Activated T-cell treated with anti-CD3 and anti-CD28 coated beads, Interleukin-2, amount 50 U/mL, for 24 hours (primary cell): ENCODE data around the gene MNT.

ENCODE experiments used
- DNase-seq: peaks from one replicate; pipeline ENCODE4 v3.0.0-alpha.2; 2020
- H3K27ac Mint-ChIP-seq: 2 replicates; pipeline ENCODE4 v1.8.0; 2020; ENCODE audit warnings: mild to moderate bottlenecking, mixed read lengths
- H3K27me3 Mint-ChIP-seq: 2 replicates; pipeline ENCODE4 v1.8.0; 2020; ENCODE audit warnings: mixed read lengths
- H3K36me3 Mint-ChIP-seq: 2 replicates; pipeline ENCODE4 v1.8.0; 2020; ENCODE audit warnings: low read depth, mixed read lengths
- H3K4me1 Mint-ChIP-seq: 2 replicates; pipeline ENCODE4 v1.8.0; 2020; ENCODE audit warnings: low read depth, mixed read lengths
- H3K4me3 Mint-ChIP-seq: 2 replicates; pipeline ENCODE4 v1.8.0; 2020; ENCODE audit warnings: mild to moderate bottlenecking, moderate library complexity, mixed read lengths
- H3K9me3 Mint-ChIP-seq: 2 replicates; pipeline ENCODE4 v1.8.0; 2020; ENCODE audit warnings: mixed read lengths

The MNT gene

GRCh38 chr17:2361010-2361760 lies 39.7 kb downstream of the MNT start:
- Mint-ChIP-seq H3K27me3 (no peaks in the 10 kb centered on the region), H3K36me3 (peaks cover 43% of the 10 kb centered on the region), H3K27ac (no peak overlapping the region), H3K9me3 (no peaks in the 10 kb centered on the region), H3K4me3 (no peak overlapping the region), H3K4me1 (no peaks in the 10 kb centered on the region)
- DNase-seq, result no peak

GRCh38 chr17:2357931-2358434 lies 42.9 kb downstream of the MNT start:
- no peak for DNase-seq
- Mint-ChIP-seq H3K27ac (peak overlapping the region; percentile 9), H3K9me3 (no peaks in the 10 kb centered on the region), H3K4me1 (peaks cover 15% of the 10 kb centered on the region), H3K36me3 (peaks cover 19% of the 10 kb centered on the region), H3K27me3 (no peaks in the 10 kb centered on the region), H3K4me3 (no peak overlapping the region)

- DNase-seq, result no peak
- H3K27me3 Mint-ChIP-seq, result no peaks in the 10 kb centered on the region
- H3K27ac Mint-ChIP-seq, result no peak overlapping the region
- peaks cover 16% of the 10 kb centered on the region for H3K4me1 Mint-ChIP-seq
- H3K9me3 Mint-ChIP-seq, result no peaks in the 10 kb centered on the region
- H3K36me3 Mint-ChIP-seq, result peaks cover 13% of the 10 kb centered on the region
- no peak overlapping the region for H3K4me3 Mint-ChIP-seq
Observed at GRCh38 chr17:2357237-2357636, 43.6 kb downstream of the MNT start.

GRCh38 chr17:2354311-2354710 lies 46.5 kb downstream of the MNT start:
- H3K9me3 Mint-ChIP-seq, result no peaks in the 10 kb centered on the region
- no peak overlapping the region for H3K4me3 Mint-ChIP-seq
- H3K27me3 Mint-ChIP-seq, result no peaks in the 10 kb centered on the region
- no peak overlapping the region for H3K27ac Mint-ChIP-seq
- no peak for DNase-seq
- H3K36me3 Mint-ChIP-seq, result peaks cover 5% of the 10 kb centered on the region
- peaks cover 16% of the 10 kb centered on the region for H3K4me1 Mint-ChIP-seq

GRCh38 chr17:2351269-2351668 lies 49.6 kb downstream of the MNT start:
- Mint-ChIP-seq H3K36me3 (peaks cover 3% of the 10 kb centered on the region), H3K9me3 (no peaks in the 10 kb centered on the region)

GRCh38 chr17:2347805-2348685 lies 52.8 kb downstream of the MNT start:
- Mint-ChIP-seq H3K4me3 (no peak overlapping the region), H3K27me3 (no peaks in the 10 kb centered on the region), H3K36me3 (peaks cover 26% of the 10 kb centered on the region), H3K27ac (no peak overlapping the region), H3K9me3 (no peaks in the 10 kb centered on the region), H3K4me1 (peaks cover 11% of the 10 kb centered on the region)
- no peak for DNase-seq

More at GRCh38 chr17:2351269-2351668, 49.6 kb downstream of the MNT start:
- no peaks in the 10 kb centered on the region for H3K27me3 Mint-ChIP-seq
- peaks cover 16% of the 10 kb centered on the region for H3K4me1 Mint-ChIP-seq
- no peak overlapping the region for H3K27ac Mint-ChIP-seq
- DNase-seq, result no peak
- no peak overlapping the region for H3K4me3 Mint-ChIP-seq

- H3K4me1 Mint-ChIP-seq, result peaks cover 18% of the 10 kb centered on the region
Observed at GRCh38 chr17:2346475-2346874, 54.4 kb downstream of the MNT start.

GRCh38 chr17:2344528-2344927 lies 56.3 kb downstream of the MNT start:
- Mint-ChIP-seq H3K27ac (no peak overlapping the region), H3K4me1 (peaks cover 22% of the 10 kb centered on the region), H3K27me3 (no peaks in the 10 kb centered on the region), H3K9me3 (no peaks in the 10 kb centered on the region), H3K4me3 (no peak overlapping the region), H3K36me3 (peaks cover 45% of the 10 kb centered on the region)
- no peak for DNase-seq

More at GRCh38 chr17:2346475-2346874, 54.4 kb downstream of the MNT start:
- Mint-ChIP-seq H3K36me3 (peaks cover 37% of the 10 kb centered on the region), H3K27me3 (no peaks in the 10 kb centered on the region), H3K4me3 (no peak overlapping the region), H3K27ac (no peak overlapping the region), H3K9me3 (no peaks in the 10 kb centered on the region)
- DNase-seq, result no peak

- peak; percentile 47 for DNase-seq
- Mint-ChIP-seq H3K27ac (peak overlapping the region; percentile 70), H3K4me3 (no peak overlapping the region)
Observed at GRCh38 chr17:2343421-2343820, 57.4 kb downstream of the MNT start.

GRCh38 chr17:2338315-2338657 lies 62.6 kb downstream of the MNT start:
- Mint-ChIP-seq H3K27me3 (no peaks in the 10 kb centered on the region), H3K27ac (peak overlapping the region; percentile 85), H3K9me3 (no peaks in the 10 kb centered on the region), H3K36me3 (peaks cover 21% of the 10 kb centered on the region), H3K4me3 (peak overlapping the region; percentile 79), H3K4me1 (peaks cover 32% of the 10 kb centered on the region)
- DNase-seq, result no peak

More at GRCh38 chr17:2343421-2343820, 57.4 kb downstream of the MNT start:
- Mint-ChIP-seq H3K9me3 (no peaks in the 10 kb centered on the region), H3K27me3 (no peaks in the 10 kb centered on the region), H3K4me1 (peaks cover 24% of the 10 kb centered on the region), H3K36me3 (peaks cover 45% of the 10 kb centered on the region)

GRCh38 chr17:2337544-2338314 lies 63.1 kb downstream of the MNT start:
- Mint-ChIP-seq H3K36me3 (peaks cover 18% of the 10 kb centered on the region), H3K27me3 (no peaks in the 10 kb centered on the region), H3K4me3 (peak overlapping the region; percentile 79), H3K27ac (peak overlapping the region; percentile 85), H3K4me1 (peaks cover 27% of the 10 kb centered on the region), H3K9me3 (no peaks in the 10 kb centered on the region)
- DNase-seq, result peak; percentile 74

GRCh38 chr17:2336852-2337543 lies 63.9 kb downstream of the MNT start, which contains the start of gene SGSM2:
SGSM2 (plus strand) TSS chr17:2337501; CDS start chr17:2337689, 188 bp downstream.
- H3K9me3 Mint-ChIP-seq, result no peaks in the 10 kb centered on the region
- H3K27ac Mint-ChIP-seq, result peak within 1 kb of the TSS; percentile 85
- peak within 1 kb of the TSS; percentile 79 for H3K4me3 Mint-ChIP-seq
- peaks cover 13% of the 10 kb centered on the region for H3K36me3 Mint-ChIP-seq
- DNase-seq, result peak; percentile 83
- H3K4me1 Mint-ChIP-seq, result peaks cover 22% of the 10 kb centered on the region
- no peaks in the 10 kb centered on the region for H3K27me3 Mint-ChIP-seq

GRCh38 chr17:2336215-2336851 lies 64.5 kb downstream of the MNT start, which contains the start of gene TSR1:
TSR1 (minus strand) TSS chr17:2336457; CDS start chr17:2336427, 30 bp downstream.
- no peak within 1 kb of the TSS for H3K27ac Mint-ChIP-seq
- no peak within 1 kb of the TSS for H3K4me3 Mint-ChIP-seq
- H3K4me1 Mint-ChIP-seq, result peaks cover 20% of the 10 kb centered on the region
- peak; percentile 93 for DNase-seq
- no peaks in the 10 kb centered on the region for H3K9me3 Mint-ChIP-seq
- H3K36me3 Mint-ChIP-seq, result peaks cover 7% of the 10 kb centered on the region
- H3K27me3 Mint-ChIP-seq, result no peaks in the 10 kb centered on the region
